OCI-LY1 (cell line): ENCODE data around the gene CTBP2.

ENCODE experiments used
- CTCF ChIP-seq: fragments of 200-600 bp; sonication (generic), shearing (Covaris generic); IDR thresholded peaks from 2 replicates; pipeline ENCODE4 v1.5.1; 2017; ENCODE audit warnings: mild to moderate bottlenecking, antibody characterized with exemption, low read length, moderate library complexity, mixed read lengths
- EZH2 ChIP-seq: fragments of 200-600 bp; sonication (generic), shearing (Covaris generic); IDR thresholded peaks from 2 replicates; pipeline ENCODE4 v1.8.0; 2017; ENCODE audit warnings: borderline replicate concordance, mixed run types, mild to moderate bottlenecking, antibody characterized with exemption, low read length, moderate library complexity, mixed read lengths

DNA sequence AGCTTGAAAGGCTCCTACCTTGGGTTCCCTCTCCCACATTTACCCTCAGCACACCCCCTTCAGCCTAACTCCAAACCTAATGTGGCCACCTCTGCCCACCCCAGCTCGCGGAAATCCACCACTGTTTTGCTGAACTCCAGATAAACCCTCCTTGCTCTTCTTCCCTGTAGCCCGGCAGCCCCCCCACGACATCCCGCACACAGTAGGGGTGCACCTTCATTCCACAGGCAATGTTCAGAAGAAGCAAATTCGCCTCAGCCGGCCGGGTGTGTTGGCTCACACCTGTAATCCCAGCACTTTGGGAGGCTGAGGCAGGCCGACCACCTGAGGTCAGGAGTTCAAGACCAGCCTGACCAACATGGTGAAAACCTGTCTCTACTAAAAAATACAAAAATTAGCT, 17.4 kb downstream of the CTBP2 start:
- no peak for TF ChIP-seq CTCF
- TF ChIP-seq EZH2, result no peak
